ENCODE results near the gene PPIL1. TPM values are rescaled to one million over a fixed set of nuclear protein-coding genes. Genes with fewer than 3 reads are reported as not detected.
A peak's percentile ranks its signal among the peaks of the same experiment; 100 is the strongest.

The PPIL1 gene
- total RNA-seq, 1 experiment from 2014 or later = 87.8 TPM

DNA sequence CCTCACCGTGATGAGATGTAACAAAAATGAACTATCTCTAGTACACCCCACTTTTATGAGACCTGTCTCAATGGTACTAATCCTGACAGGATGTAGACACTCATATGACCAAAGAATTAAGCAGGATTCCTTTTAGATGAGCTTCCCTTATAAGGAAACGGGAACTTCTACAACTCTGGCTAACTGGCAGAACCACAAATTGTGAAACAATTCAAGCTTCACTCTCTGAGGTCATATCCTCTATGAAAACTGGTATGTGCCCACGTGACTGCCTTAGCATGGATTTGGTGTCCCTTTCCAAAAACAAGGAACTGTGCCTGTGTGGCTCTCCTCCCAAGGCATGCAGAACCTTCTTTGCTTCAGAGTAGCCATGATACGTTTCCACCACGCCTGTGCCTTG lies 21.3 kb downstream of the PPIL1 start:
- Mint-ChIP-seq H3K4me3 (no peak overlapping the region), H3K27ac (0 out of 7 replicates have a peak overlapping the region, but pooled peaks of 1 of the 3 experiments have one; percentile 2), H3K36me3 (ENCODE audit: insufficient read depth in 1 of 3, low read depth in 3 of 3) (peaks cover 23 to 50% (median 43%) of the 10 kb centered on the region in 3 experiments; a peak in 6 of 7 replicates), H3K4me1 (peaks cover 25 to 26% of the 10 kb centered on the region in 2 experiments), H3K9me3 (no peaks in the 10 kb centered on the region; a peak in 1 of 5 replicates), H3K27me3 (ENCODE audit: low read depth) (peaks cover 2% of the 10 kb centered on the region; the same call in 1 of the 2 replicates)
- no peaks in the 10 kb centered on the region for H3K9me3 ChIP-seq (ENCODE audit: control insufficient read depth, low read depth, low read length)
- H3K23me2 ChIP-seq (ENCODE audit: insufficient read length, low read depth, low read length, poor library complexity, severe bottlenecking) = peaks cover 4% of the 10 kb centered on the region
- H3K56ac ChIP-seq (ENCODE audit: insufficient read length, low read depth, low read length) = no peak overlapping the region
- no peak overlapping the region for H3K23ac ChIP-seq (ENCODE audit: insufficient read length, low read depth, low read length)
- no peak overlapping the region for H3K4ac ChIP-seq (ENCODE audit: low read depth, low read length)
- no peak overlapping the region for H3K18ac ChIP-seq (ENCODE audit: insufficient read length, low read depth, low read length)
- H2BK120ac ChIP-seq (ENCODE audit: low read depth, low read length, poor library complexity, severe bottlenecking) = no peak overlapping the region
- no peak overlapping the region for H4K91ac ChIP-seq (ENCODE audit: insufficient read length, low read depth, low read length)
- H2BK12ac ChIP-seq (ENCODE audit: insufficient read length, low read depth, low read length) = no peak overlapping the region
- TF ChIP-seq CTCF (conservative IDR thresholded peaks at IDR 0.05) = no peak
- no peak overlapping the region for H2BK15ac ChIP-seq (ENCODE audit: low read depth, low read length)
- H2AFZ ChIP-seq (ENCODE audit: low read length) = no peak overlapping the region
- peaks cover 2% of the 10 kb centered on the region for H4K20me1 ChIP-seq (ENCODE audit: control insufficient read depth, insufficient read depth, insufficient read length)
- H3K9ac ChIP-seq (ENCODE audit: extremely low read depth, insufficient read length, low read length) = no peak overlapping the region
- H2BK20ac ChIP-seq (ENCODE audit: low read depth, low read length, poor library complexity, severe bottlenecking) = no peak overlapping the region
- no peak overlapping the region for H3K27ac ChIP-seq (ENCODE audit: insufficient read length, low read depth, low read length)
- H4K8ac ChIP-seq (replicated peaks; ENCODE audit: insufficient read length, low read depth, low read length) = no peak overlapping the region
- H2AK5ac ChIP-seq (ENCODE audit: insufficient read length, low read length) = no peak overlapping the region
- H3K79me2 ChIP-seq (ENCODE audit: insufficient read depth, low read length) = peaks cover 2% of the 10 kb centered on the region; the same call in 1 of the 2 replicates
- no peak overlapping the region for H4K5ac ChIP-seq (ENCODE audit: insufficient read length, low read depth, low read length)
- H3T11ph ChIP-seq (ENCODE audit: low read length) = no peak overlapping the region
- no peaks in the 10 kb centered on the region for H3K27me3 ChIP-seq (ENCODE audit: insufficient read depth, low read length)
- DNase-seq = no peak
- WGBS (ENCODE audit: extremely low coverage, insufficient read length, low lambda C conversion rate) = no CpG with 5 or more reads among the region's 5 CpGs
- no peaks in the 10 kb centered on the region; the same call in 1 of the 2 replicates for H3K4me1 ChIP-seq (ENCODE audit: insufficient read depth, low read length)
- H2BK5ac ChIP-seq (ENCODE audit: insufficient read length, low read length) = no peak overlapping the region
- no peak overlapping the region for H3K4me2 ChIP-seq (ENCODE audit: insufficient read depth, insufficient read length, low read length)
- peaks cover 4% of the 10 kb centered on the region for H3K79me1 ChIP-seq (ENCODE audit: insufficient read depth, low read depth, low read length, poor library complexity, severe bottlenecking)
- H3K14ac ChIP-seq (ENCODE audit: insufficient read depth, low read length) = no peak overlapping the region

All from H9 (cell line).